Mucosa of descending colon (tissue), 3 donors: ENCODE data around the gene TARS3. TPM values are rescaled to one million over a fixed set of nuclear protein-coding genes. Genes with fewer than 3 reads are reported as not detected.

Experiments used
- ATAC-seq: fragments of 200-7000 bp; cut with Tn5 transposase; one replicate; pipeline ENCODE4 v1.9.1; 2020; ENCODE audit warnings: mild to moderate bottlenecking, moderate library complexity
- DNase-seq, 3 donors: peaks; one replicate each; pipeline ENCODE4 v3.0.0-alpha.2; 2020
- H3K36me3 ChIP-seq: fragments of 200-600 bp; one replicate; pipeline ENCODE4 v1.8.0; 2021; ENCODE audit warnings: low read depth, mild to moderate bottlenecking
- H3K4me1 ChIP-seq: fragments of 200-600 bp; one replicate; pipeline ENCODE4 v1.8.0; 2021; ENCODE audit warnings: low read depth, mild to moderate bottlenecking
- H3K4me3 ChIP-seq: fragments of 200-600 bp; one replicate; pipeline ENCODE4 v1.8.0; 2021; ENCODE audit warnings: mild to moderate bottlenecking
- H3K9me3 ChIP-seq: fragments of 200-600 bp; one replicate; pipeline ENCODE4 v1.8.0; 2021; ENCODE audit warnings: mild to moderate bottlenecking
- intact Hi-C, 2 donors: fragments of 100-400 bp; cut with DNase I in 1 of 2; cut with micrococcal nuclease in 1 of 2; formaldehyde crosslinking; loops; one replicate each; pipeline versions ENCODE4 v1.11.0 to v1.11.1; 2022; cut with DNase I, micrococcal nuclease
- total RNA-seq, 3 donors: library from RNA; stranded (reverse); fragmentation: NEBNext Ultra II Directional in 2 of 3; extraction: Animal tissue kit (Norgen Biotek cat#: 25700) in 2 of 3; gene quantifications; one replicate each; pipeline versions ENCODE4 v1.2.1 to v1.2.4, GENCODE V29; 2021 to 2023
- TF ChIP-seq, protein P1 (sequence below): fragments of 200-600 bp; IDR thresholded peaks from one replicate; pipeline ENCODE4 v1.8.0; 2022; ENCODE audit warnings: antibody characterized with exemption, mild to moderate bottlenecking
- donor health status: DM: no; HTN: no; CAD: no; lungs with moderate emphysema.
- donor health status: DM: no; HTN: no; CAD: no.
- donor health status: DM: no; HTN: yes; CAD: no.

TARS3 gene
- total RNA-seq, 3 donors from 2014 or later: 7.3 to 22.6 (median 9.2) TPM

DNA sequence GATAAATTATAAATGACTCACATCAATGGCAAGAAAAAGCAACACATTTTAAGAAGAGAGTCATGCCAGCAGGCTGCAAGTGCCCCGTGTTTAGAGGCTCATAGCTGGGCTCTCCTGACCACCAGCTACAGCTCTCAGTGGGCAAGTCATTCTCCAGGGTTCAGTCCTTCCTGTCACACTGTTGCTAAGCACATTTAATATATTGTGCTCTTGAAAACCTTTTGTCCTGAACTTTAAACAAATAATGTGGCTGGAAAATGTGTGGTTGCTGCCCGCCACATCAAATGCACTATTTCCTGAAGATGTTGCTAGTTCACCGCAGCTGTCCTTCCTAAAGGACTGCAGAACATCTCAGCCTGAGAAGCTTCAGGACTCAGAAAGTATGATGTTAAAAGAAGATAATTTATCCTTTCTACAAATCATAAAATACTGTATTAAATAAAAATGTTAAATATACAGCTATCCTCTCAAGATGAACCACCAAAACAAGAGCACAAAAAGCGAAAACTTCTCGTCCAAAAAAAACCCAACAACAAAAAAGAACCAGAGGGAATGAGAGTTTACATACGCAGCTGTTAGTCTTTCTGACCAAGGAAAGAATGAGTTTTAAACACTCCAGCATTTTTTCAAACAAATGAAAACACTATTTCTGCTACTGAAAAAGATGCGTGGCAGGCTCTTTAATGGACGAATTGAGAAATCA, 951 bp downstream of the TARS3 start:
- Histone ChIP-seq H3K4me3 (peak overlapping the region; percentile 59), H3K4me1 (peaks cover 9% of the 10 kb centered on the region), H3K9me3 (no peaks in the 10 kb centered on the region), H3K36me3 (no peaks in the 10 kb centered on the region)
- DNase-seq (peak in 2 of 3 donors; percentile 27 to 43), ATAC-seq (no peak)
- intact Hi-C loops: no loop called here
- TF ChIP-seq, protein P1, sequence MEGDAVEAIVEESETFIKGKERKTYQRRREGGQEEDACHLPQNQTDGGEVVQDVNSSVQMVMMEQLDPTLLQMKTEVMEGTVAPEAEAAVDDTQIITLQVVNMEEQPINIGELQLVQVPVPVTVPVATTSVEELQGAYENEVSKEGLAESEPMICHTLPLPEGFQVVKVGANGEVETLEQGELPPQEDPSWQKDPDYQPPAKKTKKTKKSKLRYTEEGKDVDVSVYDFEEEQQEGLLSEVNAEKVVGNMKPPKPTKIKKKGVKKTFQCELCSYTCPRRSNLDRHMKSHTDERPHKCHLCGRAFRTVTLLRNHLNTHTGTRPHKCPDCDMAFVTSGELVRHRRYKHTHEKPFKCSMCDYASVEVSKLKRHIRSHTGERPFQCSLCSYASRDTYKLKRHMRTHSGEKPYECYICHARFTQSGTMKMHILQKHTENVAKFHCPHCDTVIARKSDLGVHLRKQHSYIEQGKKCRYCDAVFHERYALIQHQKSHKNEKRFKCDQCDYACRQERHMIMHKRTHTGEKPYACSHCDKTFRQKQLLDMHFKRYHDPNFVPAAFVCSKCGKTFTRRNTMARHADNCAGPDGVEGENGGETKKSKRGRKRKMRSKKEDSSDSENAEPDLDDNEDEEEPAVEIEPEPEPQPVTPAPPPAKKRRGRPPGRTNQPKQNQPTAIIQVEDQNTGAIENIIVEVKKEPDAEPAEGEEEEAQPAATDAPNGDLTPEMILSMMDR: no peak

DNA sequence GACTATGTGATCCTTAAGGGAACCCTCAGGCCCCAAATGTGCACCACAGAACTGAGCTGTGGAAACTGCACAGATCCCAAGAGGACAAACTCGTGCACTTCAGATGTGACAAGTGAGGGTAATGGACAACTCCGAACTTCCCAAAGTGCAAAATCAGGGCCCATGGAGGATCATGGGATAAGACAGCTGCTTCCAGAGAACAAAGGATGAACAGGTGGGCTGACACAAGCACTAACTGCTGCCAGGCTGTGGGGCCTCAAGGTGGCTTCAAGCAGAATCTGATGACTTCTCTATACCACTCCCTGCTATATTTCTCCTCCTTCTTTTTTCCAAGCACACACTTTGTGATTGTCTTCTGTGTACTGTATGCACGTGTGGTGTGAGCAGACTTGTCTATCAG, 5.4 kb downstream of the TARS3 start:
- DNase-seq (no peak), ATAC-seq (no peak)
- Histone ChIP-seq H3K9me3 (no peaks in the 10 kb centered on the region), H3K4me3 (no peak overlapping the region), H3K4me1 (peaks cover 9% of the 10 kb centered on the region), H3K36me3 (no peaks in the 10 kb centered on the region)
- intact Hi-C loops: no loop called here
- TF ChIP-seq, protein P1: no peak

DNA sequence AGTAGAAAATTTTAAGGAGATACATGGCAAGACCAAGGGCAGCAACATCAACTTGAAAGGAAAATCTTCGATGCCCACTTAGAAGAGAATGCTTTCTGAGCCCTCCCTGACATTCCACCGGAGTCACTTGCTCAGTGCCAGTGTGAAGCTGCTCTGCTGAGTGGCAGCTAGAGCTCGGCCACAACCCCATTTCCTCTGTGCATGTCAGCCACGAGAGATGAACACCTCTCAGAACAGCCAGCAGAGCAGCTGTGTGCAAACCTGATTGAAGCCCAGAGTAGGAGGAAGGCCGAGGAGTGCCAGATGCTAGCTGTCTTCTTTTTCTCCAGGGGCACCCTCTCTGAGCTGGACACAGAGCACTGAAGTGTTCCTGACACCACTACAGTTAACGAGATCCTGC, 12.2 kb downstream of the TARS3 start:
- Histone ChIP-seq H3K4me1 (no peaks in the 10 kb centered on the region), H3K36me3 (peaks cover 5% of the 10 kb centered on the region), H3K4me3 (no peak overlapping the region), H3K9me3 (no peaks in the 10 kb centered on the region)
- TF ChIP-seq, protein P1: no peak
- ATAC-seq: no peak
- no peak for DNase-seq
- intact Hi-C loops: no loop called here

DNA sequence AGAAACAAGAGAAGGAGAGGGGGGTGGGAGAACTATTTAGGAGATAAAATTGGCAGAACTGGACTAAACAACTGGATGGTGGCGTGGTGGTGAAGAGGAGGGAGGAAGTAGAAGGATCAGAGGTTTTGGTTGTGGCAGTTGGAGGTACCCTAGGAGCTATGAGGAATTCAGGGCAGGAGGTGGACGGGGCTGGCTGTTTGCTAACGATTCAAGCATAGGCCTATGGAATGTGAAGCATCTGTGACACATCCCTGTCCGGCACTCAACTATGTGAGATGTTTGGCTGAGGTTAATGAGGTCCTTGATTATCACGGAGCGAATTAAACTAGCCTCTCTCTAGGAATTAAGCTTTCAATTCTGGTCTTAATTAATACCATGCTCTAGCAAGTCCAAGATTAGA, 13.5 kb downstream of the TARS3 start:
- ATAC-seq (no peak), DNase-seq (no peak)
- no peaks in the 10 kb centered on the region for H3K4me1 ChIP-seq
- no peak overlapping the region for H3K4me3 ChIP-seq
- TF ChIP-seq, protein P1: no peak
- H3K9me3 ChIP-seq: no peaks in the 10 kb centered on the region
- intact Hi-C loops: no loop called here
- H3K36me3 ChIP-seq: peaks cover 6% of the 10 kb centered on the region

GRCh38 chr15:101709466-101709865, 14.8 kb downstream of the TARS3 start:
- no peak for DNase-seq
- intact Hi-C loops: no loop called here
- TF ChIP-seq, protein P1: no peak
- Histone ChIP-seq H3K4me1 (no peaks in the 10 kb centered on the region), H3K9me3 (no peaks in the 10 kb centered on the region), H3K36me3 (peaks cover 9% of the 10 kb centered on the region), H3K4me3 (no peak overlapping the region)
- ATAC-seq: no peak
